Measurements from ENCODE around the gene COL1A1. TPM values are rescaled to one million over a fixed set of nuclear protein-coding genes. Genes with fewer than 3 reads are reported as not detected.

COL1A1 gene
- total RNA-seq, 1 donor from 2014 or later = 171 TPM

DNA sequence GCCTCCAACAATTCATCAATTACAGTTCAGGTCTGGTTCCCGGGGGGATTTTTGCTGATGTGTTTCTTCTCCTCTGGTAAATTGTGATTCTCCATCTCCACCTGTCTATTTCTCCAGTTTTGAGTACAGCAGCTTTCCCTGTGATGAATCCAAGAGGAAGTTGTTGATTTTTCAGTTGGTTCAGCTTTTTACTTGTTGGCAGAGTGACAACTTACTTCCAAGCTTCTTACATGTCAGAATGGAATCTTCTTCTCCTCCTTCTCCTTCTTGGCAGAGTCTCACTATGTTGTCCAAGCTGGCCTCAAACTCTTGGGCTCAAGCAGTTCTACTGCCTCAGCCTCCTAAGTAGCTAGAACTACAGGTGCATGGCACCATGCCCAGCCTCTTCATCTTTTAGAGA, 39.4 kb upstream of the COL1A1 start:
- Histone ChIP-seq H3K4me3 (no peak overlapping the region), H3K27ac (peak overlapping the region; percentile 27), H3K27me3 (no peaks in the 10 kb centered on the region), H3K9me3 (no peaks in the 10 kb centered on the region), H3K4me1 (peaks cover 12% of the 10 kb centered on the region), H3K36me3 (no peaks in the 10 kb centered on the region)
- intact Hi-C loops (cut with DNase I) = no loop called here
- TF ChIP-seq CTCF (IDR thresholded peaks at IDR 0.05) = no peak
- TF ChIP-seq POLR2AphosphoS5 (IDR thresholded peaks at IDR 0.05; ENCODE audit: insufficient read depth in 1 of 2, low read depth in 1 of 2) = no peak
- TF ChIP-seq POLR2A (IDR thresholded peaks at IDR 0.05) = no peak
- no peak for DNase-seq (ENCODE audit: extremely low spot score in 2 of 2)

DNA sequence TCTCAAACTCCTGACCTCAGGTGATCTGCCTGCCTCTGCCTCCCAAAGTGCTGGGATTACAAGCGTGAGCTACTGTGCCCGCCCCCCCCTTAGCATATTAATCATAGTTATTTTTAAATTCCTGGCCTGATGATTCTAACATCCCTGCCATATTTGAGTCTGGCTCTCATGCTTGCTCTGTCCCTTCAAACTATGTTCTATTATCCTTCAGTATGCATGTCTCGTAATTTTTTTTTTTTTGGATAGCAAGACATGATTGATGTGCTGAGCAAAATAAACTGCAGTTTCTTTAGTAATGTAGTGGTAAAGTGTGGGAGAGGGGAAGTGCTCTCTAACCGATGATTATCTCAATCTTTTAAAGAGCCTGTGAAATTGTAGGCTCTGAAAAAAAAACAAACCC, 38.5 kb upstream of the COL1A1 start:
- TF ChIP-seq POLR2AphosphoS5 (IDR thresholded peaks at IDR 0.05; ENCODE audit: insufficient read depth in 1 of 2, low read depth in 1 of 2) (no peak), POLR2A (IDR thresholded peaks at IDR 0.05) (no peak), CTCF (IDR thresholded peaks at IDR 0.05) (no peak)
- Histone ChIP-seq H3K27me3 (no peaks in the 10 kb centered on the region), H3K4me3 (no peak overlapping the region), H3K9me3 (no peaks in the 10 kb centered on the region), H3K4me1 (peaks cover 12% of the 10 kb centered on the region), H3K27ac (peak overlapping the region; percentile 27), H3K36me3 (no peaks in the 10 kb centered on the region)
- no peak for DNase-seq (ENCODE audit: extremely low spot score in 2 of 2)
- intact Hi-C loops (cut with DNase I) = no loop called here

DNA sequence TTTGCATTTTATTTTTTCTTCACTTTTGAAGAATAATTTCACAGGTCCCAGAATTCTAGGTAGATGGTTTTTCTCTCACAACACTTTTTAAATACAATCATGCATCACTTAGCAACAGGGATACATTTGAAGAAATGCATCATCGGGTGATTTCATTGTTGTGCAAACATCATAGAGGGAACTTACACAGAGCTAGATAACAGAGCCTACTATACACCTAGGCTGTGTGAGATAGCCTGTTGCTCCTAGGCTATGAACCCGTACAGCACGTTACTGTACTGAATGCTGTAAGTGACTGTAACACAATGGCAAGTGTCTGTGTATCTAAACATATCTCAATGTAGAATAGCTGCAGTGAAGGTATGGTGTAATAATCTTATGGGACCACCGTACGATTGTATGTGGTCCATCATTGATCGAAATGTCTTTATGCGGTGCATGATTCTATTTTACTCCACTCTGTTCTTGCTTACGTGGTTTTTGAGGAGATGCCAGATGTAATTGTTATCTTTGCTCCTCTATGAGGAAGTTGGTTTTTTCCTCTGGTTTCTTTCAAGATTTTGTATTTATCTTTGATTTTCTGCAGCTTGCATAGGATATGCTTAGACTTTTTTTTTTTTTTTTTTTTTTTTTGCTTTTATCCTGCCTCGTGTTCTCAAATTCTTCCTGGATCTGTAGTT, 37.3 kb upstream of the COL1A1 start:
- H3K4me3 ChIP-seq = no peak overlapping the region
- no peaks in the 10 kb centered on the region for H3K27me3 ChIP-seq
- TF ChIP-seq POLR2AphosphoS5 (IDR thresholded peaks at IDR 0.05; ENCODE audit: insufficient read depth in 1 of 2, low read depth in 1 of 2) (no peak), POLR2A (IDR thresholded peaks at IDR 0.05) (no peak), CTCF (IDR thresholded peaks at IDR 0.05) (no peak)
- DNase-seq (ENCODE audit: extremely low spot score in 2 of 2) = no peak
- H3K9me3 ChIP-seq = no peaks in the 10 kb centered on the region
- intact Hi-C loops (cut with DNase I) = no loop called here
- H3K36me3 ChIP-seq = no peaks in the 10 kb centered on the region
- peaks cover 12% of the 10 kb centered on the region for H3K4me1 ChIP-seq
- no peak overlapping the region for H3K27ac ChIP-seq

- intact Hi-C loops (cut with DNase I) = no loop called here
- no peak for TF ChIP-seq POLR2A (IDR thresholded peaks at IDR 0.05)
- TF ChIP-seq POLR2AphosphoS5 (IDR thresholded peaks at IDR 0.05; ENCODE audit: insufficient read depth in 1 of 2, low read depth in 1 of 2) = no peak
- no peak for TF ChIP-seq CTCF (IDR thresholded peaks at IDR 0.05)
Measured at GRCh38 chr17:50237901-50238300, 36.5 kb upstream of the COL1A1 start.

DNA sequence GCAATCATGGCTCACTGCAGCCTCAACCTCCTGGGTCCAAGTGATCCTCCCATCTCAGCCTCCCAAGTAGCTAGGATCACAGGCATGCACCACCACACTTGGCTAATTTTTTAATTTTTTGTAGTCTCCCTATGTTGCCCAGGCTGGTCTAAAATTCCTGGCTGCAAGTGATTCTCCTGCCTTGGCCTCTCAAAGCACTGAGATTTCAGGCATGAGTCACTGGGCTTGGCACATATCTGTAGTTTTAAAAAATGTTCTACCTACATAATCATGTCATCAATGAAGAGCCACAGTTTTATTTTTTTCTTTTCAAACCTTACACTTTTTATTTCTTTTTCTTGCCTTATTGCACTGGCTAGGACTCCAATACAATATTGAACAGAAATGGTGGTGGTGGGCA, 33.1 kb upstream of the COL1A1 start:
- Histone ChIP-seq H3K4me1 (no peaks in the 10 kb centered on the region), H3K27me3 (no peaks in the 10 kb centered on the region), H3K4me3 (no peak overlapping the region), H3K9me3 (no peaks in the 10 kb centered on the region), H3K36me3 (no peaks in the 10 kb centered on the region), H3K27ac (no peak overlapping the region)
- DNase-seq (ENCODE audit: extremely low spot score in 2 of 2) = no peak
- intact Hi-C loops (cut with DNase I) = no loop called here
- TF ChIP-seq CTCF (IDR thresholded peaks at IDR 0.05) (no peak), POLR2AphosphoS5 (IDR thresholded peaks at IDR 0.05; ENCODE audit: insufficient read depth in 1 of 2, low read depth in 1 of 2) (no peak), POLR2A (IDR thresholded peaks at IDR 0.05) (no peak)

More at GRCh38 chr17:50237901-50238300, 36.5 kb upstream of the COL1A1 start:
- Histone ChIP-seq H3K4me3 (no peak overlapping the region), H3K27me3 (no peaks in the 10 kb centered on the region), H3K36me3 (no peaks in the 10 kb centered on the region), H3K9me3 (no peaks in the 10 kb centered on the region), H3K27ac (no peak overlapping the region), H3K4me1 (peaks cover 12% of the 10 kb centered on the region)
- no peak for DNase-seq (ENCODE audit: extremely low spot score in 2 of 2)
